Activated CD4-positive, alpha-beta memory T cell treated with anti-CD3 and anti-CD28 coated beads, Interleukin-2, amount 10 ng/mL, durations not matched to agents 7 days and 5 days (primary cell): ENCODE results near the gene TTC28. TPM values are rescaled to one million over a fixed set of nuclear protein-coding genes. Genes with fewer than 3 reads are reported as not detected.
"Not testable (repeated sequence)": the region's sequence is repeated elsewhere in the genome, so short reads cannot be mapped to it uniquely, and the experiment has no call there.

Experiments
- CTCF ChIA-PET: fragments of 350-600 bp; sonication (Branson Sonifier 250); formaldehyde crosslinking; loops from one replicate; lab custom pipeline; 2021; ENCODE audit warnings: antibody characterized with exemption, inconsistent platforms; lab: Charles Lee
- POLR2A ChIA-PET: fragments of 350-600 bp; sonication (Branson Sonifier 250); formaldehyde crosslinking; loops from one replicate; lab custom pipeline; 2021; ENCODE audit warnings: antibody characterized with exemption; lab: Charles Lee
- DNase-seq: peaks from one replicate; pipeline ENCODE4 v3.0.0-alpha.2; 2020
- H3K27ac Mint-ChIP-seq: one replicate; pipeline ENCODE4 v1.8.0; 2021; ENCODE audit warnings: mild to moderate bottlenecking, mixed read lengths
- H3K27me3 Mint-ChIP-seq: one replicate; pipeline ENCODE4 v1.8.0; 2021; ENCODE audit warnings: mixed read lengths
- H3K36me3 Mint-ChIP-seq: one replicate; pipeline ENCODE4 v1.8.0; 2021; ENCODE audit warnings: low read depth, mixed read lengths
- H3K4me1 Mint-ChIP-seq: one replicate; pipeline ENCODE4 v1.8.0; 2021; ENCODE audit warnings: mixed read lengths
- H3K4me3 Mint-ChIP-seq: one replicate; pipeline ENCODE4 v1.8.0; 2021; ENCODE audit warnings: mild to moderate bottlenecking, mixed read lengths
- H3K9me3 Mint-ChIP-seq: one replicate; pipeline ENCODE4 v1.8.0; 2021; ENCODE audit warnings: mixed read lengths
- total RNA-seq, 2 experiments: library from RNA; stranded (reverse); gene quantifications; one replicate each; pipeline ENCODE4 v1.2.3, GENCODE V29; 2021

The TTC28 gene
- total RNA-seq, 2 experiments from 2014 or later = 0.93 to 1.4 TPM

DNA sequence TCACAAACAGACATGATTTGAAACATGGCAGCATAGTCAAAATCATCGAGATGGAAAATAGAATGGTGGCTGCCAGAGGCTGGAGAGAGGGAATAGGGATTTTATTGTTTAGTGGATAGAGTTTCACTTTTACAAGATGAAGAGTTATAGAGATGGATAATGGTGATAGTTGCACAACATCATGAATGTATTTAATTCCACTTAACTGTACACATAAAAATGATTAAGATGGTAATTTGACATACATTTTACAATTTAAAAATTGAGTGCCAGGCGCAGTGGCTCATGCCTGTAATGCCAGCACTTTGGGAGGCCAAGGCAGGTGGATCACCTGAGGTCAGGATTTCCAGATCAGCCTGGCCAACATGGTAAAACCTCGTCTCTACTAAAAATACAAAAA is 21.2 kb downstream of the TTC28 start:
- H3K27ac Mint-ChIP-seq = no peak overlapping the region
- DNase-seq = no peak
- CTCF ChIA-PET = no interaction called here
- no peaks in the 10 kb centered on the region for H3K9me3 Mint-ChIP-seq
- POLR2A ChIA-PET = no interaction called here
- H3K4me3 Mint-ChIP-seq = no peak overlapping the region
- no peaks in the 10 kb centered on the region for H3K4me1 Mint-ChIP-seq
- H3K27me3 Mint-ChIP-seq = peaks cover 47% of the 10 kb centered on the region
- no peaks in the 10 kb centered on the region for H3K36me3 Mint-ChIP-seq

DNA sequence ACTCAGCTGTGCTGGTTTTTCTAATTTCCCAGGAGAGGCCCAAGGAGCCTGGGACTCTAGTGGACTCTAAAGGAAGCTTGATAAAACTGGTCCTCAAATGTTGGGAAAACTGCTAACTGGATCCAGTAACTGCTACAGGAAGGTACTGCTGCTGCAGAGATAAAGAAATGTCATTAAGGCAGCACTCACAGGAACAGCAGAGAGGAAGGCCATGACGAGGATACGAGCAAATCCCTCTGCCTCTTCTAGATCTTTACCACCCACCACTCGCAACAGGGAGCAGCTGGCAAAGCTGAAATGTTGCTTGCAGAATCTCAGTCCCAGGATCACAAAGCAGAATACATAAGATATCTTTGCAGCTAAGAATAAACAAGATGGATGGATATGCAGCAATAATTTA is 23.5 kb downstream of the TTC28 start:
- H3K36me3 Mint-ChIP-seq = no peaks in the 10 kb centered on the region
- no peaks in the 10 kb centered on the region for H3K9me3 Mint-ChIP-seq
- CTCF ChIA-PET = no interaction called here
- POLR2A ChIA-PET = no interaction called here
- no peak for DNase-seq
- peaks cover 52% of the 10 kb centered on the region for H3K27me3 Mint-ChIP-seq
- H3K4me1 Mint-ChIP-seq = no peaks in the 10 kb centered on the region
- H3K4me3 Mint-ChIP-seq = no peak overlapping the region
- H3K27ac Mint-ChIP-seq = no peak overlapping the region

DNA sequence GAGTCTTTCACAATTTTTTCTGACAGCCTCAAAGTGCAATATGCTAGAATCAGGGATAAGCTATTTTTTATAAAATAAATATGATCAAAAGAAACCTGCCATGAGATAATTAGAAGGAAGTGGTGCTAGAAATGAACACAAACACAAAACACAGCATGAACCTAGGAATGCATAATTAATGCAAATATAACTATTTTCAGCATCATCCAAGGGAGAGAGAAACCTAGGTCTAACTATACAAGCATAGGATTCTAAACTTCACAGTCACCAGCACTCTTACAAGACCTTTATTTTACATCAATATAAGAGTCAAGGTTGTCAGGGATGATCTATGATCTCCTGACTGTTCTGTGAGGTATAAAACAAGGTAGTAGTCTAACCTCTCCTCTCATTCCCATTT is 29.2 kb downstream of the TTC28 start:
- no peak overlapping the region for H3K4me3 Mint-ChIP-seq
- H3K4me1 Mint-ChIP-seq = no peaks in the 10 kb centered on the region
- no peak for DNase-seq
- H3K9me3 Mint-ChIP-seq = no peaks in the 10 kb centered on the region
- H3K36me3 Mint-ChIP-seq = no peaks in the 10 kb centered on the region
- H3K27ac Mint-ChIP-seq = no peak overlapping the region
- H3K27me3 Mint-ChIP-seq = peaks cover 60% of the 10 kb centered on the region
- ChIA-PET POLR2A (interaction anchor here (0.6 kb wide), 1 partner anchor 467 kb away, joined by 3 read pairs; no protein-coding TSS in a partner anchor), CTCF (no interaction called here)

DNA sequence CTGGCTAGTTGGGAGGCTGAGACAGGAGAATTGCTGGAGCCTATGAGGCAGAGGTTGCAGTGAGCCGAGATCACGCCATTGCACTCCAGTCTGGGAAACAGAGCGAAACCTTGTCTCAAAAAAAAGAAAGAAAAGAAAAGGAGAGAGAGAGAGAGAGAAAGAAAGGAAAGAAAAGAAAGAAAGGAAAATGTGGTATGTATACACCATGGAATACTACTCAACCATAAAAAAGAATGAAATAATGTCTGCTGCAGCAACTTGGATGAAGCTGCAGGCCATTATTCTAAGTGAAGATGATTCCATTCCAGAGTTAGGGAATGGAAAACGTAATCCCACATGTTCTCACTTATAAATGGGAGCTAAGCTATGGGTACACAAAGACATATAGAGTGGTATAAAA is 30.8 kb downstream of the TTC28 start:
- Mint-ChIP-seq H3K36me3 (no peaks in the 10 kb centered on the region), H3K27ac (no peak overlapping the region), H3K9me3 (no peaks in the 10 kb centered on the region), H3K4me3 (no peak overlapping the region), H3K27me3 (peaks cover 54% of the 10 kb centered on the region), H3K4me1 (no peaks in the 10 kb centered on the region)
- DNase-seq = no peak
- CTCF ChIA-PET = no interaction called here
- POLR2A ChIA-PET = no interaction called here

DNA sequence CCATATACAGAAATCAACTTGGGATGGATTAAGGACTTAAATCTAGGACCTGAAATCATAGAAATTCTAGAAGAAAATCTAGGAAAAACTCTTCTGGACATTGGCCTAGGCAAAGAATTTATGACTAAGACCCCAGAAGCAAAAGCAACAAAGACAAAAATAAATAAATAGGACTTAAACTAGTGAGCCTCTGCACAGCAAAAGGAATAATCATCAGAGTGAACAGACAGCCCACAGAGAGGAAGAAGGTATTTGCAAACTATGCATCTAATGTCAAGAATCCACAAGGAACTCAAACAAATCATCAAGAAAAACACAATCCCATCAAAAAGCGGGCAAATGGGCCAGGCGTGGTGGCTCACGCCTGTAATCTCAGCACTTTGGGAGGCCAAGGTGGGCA is 32.4 kb downstream of the TTC28 start:
- no peak overlapping the region for H3K27ac Mint-ChIP-seq
- DNase-seq = no peak
- H3K27me3 Mint-ChIP-seq = peaks cover 52% of the 10 kb centered on the region
- H3K36me3 Mint-ChIP-seq = no peaks in the 10 kb centered on the region
- ChIA-PET CTCF (no interaction called here), POLR2A (no interaction called here)
- H3K4me1 Mint-ChIP-seq = no peaks in the 10 kb centered on the region
- H3K9me3 Mint-ChIP-seq = no peaks in the 10 kb centered on the region
- H3K4me3 Mint-ChIP-seq = no peak overlapping the region

DNA sequence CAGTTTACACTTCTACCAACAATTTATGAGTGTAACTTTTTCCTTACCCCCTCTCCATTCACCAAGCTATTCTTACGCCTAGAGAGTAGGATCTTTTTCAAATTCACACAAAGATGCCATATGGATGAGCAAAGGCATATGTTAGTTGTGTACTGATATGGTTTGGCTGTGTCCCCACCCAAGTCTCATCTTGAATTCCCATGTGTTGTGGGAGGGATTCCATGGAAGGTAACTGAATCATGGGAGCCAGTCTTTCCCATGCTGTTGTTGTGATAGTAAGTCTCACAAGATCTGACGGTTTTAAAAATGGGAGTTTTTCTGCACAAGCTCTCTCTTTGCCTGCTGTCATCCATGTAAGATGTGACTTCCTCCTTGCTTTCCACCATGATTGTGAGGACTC is 40.3 kb downstream of the TTC28 start:
- no peaks in the 10 kb centered on the region for H3K36me3 Mint-ChIP-seq
- DNase-seq = no peak
- ChIA-PET POLR2A (no interaction called here), CTCF (no interaction called here)
- peaks cover 40% of the 10 kb centered on the region for H3K27me3 Mint-ChIP-seq
- H3K4me3 Mint-ChIP-seq = no peak overlapping the region
- H3K27ac Mint-ChIP-seq = no peak overlapping the region
- no peaks in the 10 kb centered on the region for H3K4me1 Mint-ChIP-seq
- no peaks in the 10 kb centered on the region for H3K9me3 Mint-ChIP-seq

DNA sequence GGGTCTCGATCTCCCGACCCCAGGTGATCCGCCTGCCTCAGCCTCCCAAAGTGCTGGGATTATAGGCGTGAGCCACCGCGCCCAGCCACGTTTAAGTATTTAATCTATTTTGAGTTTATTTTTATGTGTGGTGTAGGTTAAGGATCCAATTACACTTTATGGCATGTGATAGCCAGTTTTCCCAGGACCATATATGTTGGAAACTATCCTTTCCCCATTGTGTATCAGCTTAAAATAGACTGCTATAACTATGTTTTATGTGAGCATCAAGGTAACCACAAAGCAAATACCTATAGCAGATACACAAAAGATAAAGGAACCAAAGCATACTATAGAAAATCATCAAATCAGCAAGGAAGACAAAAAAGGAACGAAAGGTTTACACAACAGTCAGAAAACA is 42.4 kb downstream of the TTC28 start:
- Mint-ChIP-seq H3K36me3 (no peaks in the 10 kb centered on the region), H3K4me1 (no peaks in the 10 kb centered on the region), H3K9me3 (no peaks in the 10 kb centered on the region), H3K27me3 (peaks cover 43% of the 10 kb centered on the region), H3K27ac (no peak overlapping the region), H3K4me3 (no peak overlapping the region)
- ChIA-PET CTCF (no interaction called here), POLR2A (interaction anchor here (1.1 kb wide), 1 partner anchor 104 kb away, joined by 3 read pairs; no protein-coding TSS in a partner anchor)
- no peak for DNase-seq

DNA sequence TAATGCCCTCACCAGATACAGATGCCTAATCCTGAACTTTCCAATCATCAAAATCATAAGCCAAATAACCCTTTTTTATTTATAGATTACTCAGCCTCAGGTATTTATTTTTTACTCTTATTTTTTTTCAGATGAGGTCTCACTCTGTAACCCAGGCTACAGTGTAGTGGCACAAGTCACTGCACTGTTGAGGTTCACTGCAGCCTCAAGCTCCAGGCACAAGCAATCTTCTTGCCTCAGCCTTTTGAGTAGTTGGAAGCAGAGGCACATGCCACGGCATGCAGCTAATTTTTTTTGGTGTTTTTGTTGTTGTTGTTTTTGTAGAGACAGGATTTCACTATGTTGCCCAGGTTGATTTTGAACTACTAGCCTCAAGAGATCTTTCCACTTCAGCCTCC is 49.5 kb downstream of the TTC28 start:
- DNase-seq = no peak
- no peaks in the 10 kb centered on the region for H3K36me3 Mint-ChIP-seq
- POLR2A ChIA-PET = no interaction called here
- peaks cover 51% of the 10 kb centered on the region for H3K27me3 Mint-ChIP-seq
- no peak overlapping the region for H3K27ac Mint-ChIP-seq
- CTCF ChIA-PET = no interaction called here
- H3K4me3 Mint-ChIP-seq = no peak overlapping the region
- no peaks in the 10 kb centered on the region for H3K4me1 Mint-ChIP-seq
- no peaks in the 10 kb centered on the region for H3K9me3 Mint-ChIP-seq

DNA sequence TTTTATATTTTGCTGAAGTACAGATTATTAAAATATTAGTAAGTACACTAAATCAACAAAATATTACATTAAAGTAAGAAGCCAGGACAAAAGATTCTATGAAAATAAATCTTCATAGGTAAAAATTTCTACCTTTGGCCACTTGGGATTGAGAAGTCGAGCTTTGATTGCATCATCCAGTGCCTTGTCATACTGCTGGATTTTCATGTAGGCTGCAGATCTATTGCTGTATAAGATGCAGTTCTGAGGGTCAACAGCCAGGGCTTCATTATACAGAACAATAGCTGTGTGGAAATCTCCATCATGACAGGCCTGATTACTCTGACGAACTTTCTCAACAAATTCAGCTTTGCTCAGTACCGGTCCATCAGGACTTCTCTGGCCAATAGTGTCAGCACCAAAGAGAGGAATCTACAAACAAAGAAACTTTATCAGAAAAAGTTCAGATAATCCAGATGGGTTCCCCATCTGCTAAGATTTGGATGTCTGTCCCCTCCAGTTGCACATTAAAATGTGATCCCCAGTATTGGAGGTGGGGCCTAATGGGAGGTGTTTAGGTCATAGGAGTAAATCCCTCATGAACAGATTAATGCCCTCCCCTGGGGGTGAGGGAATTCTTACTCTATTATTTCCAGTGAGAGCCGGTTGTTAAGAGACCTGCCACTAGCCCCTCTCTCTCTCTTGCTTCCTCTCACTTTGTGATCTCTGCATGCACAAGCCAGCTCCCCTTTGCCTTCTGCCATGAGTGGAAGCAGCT is 50.0 kb downstream of the TTC28 start:
- H3K4me3 Mint-ChIP-seq = no peak overlapping the region
- no peak for DNase-seq
- no peak overlapping the region for H3K27ac Mint-ChIP-seq
- no peaks in the 10 kb centered on the region for H3K36me3 Mint-ChIP-seq
- POLR2A ChIA-PET = no interaction called here
- no peaks in the 10 kb centered on the region for H3K4me1 Mint-ChIP-seq
- H3K9me3 Mint-ChIP-seq = no peaks in the 10 kb centered on the region
- CTCF ChIA-PET = no interaction called here
- H3K27me3 Mint-ChIP-seq = peaks cover 53% of the 10 kb centered on the region

DNA sequence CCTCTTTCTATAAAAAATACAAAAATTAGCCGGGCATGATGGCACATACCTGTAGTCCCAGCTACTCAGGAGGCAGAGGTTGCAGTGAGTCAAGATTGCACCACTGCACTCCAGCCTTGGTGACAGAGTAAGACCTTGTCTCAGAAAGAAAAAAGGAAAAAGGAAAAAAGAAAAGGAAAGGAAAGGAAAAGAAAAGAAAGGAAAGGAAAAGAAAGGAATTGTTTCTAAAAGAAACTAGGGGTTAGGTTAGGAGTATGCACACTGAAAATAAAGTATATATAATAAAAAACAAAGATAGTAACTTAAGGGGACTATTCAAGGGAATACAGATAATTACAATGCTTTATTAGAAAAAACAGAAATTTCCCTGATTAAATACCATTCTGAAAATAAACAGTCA is 50.9 kb downstream of the TTC28 start:
- CTCF ChIA-PET = no interaction called here
- H3K27me3 Mint-ChIP-seq = peaks cover 54% of the 10 kb centered on the region
- H3K27ac Mint-ChIP-seq = no peak overlapping the region
- H3K4me3 Mint-ChIP-seq = no peak overlapping the region
- H3K4me1 Mint-ChIP-seq = no peaks in the 10 kb centered on the region
- H3K9me3 Mint-ChIP-seq = no peaks in the 10 kb centered on the region
- POLR2A ChIA-PET = no interaction called here
- no peak for DNase-seq
- H3K36me3 Mint-ChIP-seq = no peaks in the 10 kb centered on the region

DNA sequence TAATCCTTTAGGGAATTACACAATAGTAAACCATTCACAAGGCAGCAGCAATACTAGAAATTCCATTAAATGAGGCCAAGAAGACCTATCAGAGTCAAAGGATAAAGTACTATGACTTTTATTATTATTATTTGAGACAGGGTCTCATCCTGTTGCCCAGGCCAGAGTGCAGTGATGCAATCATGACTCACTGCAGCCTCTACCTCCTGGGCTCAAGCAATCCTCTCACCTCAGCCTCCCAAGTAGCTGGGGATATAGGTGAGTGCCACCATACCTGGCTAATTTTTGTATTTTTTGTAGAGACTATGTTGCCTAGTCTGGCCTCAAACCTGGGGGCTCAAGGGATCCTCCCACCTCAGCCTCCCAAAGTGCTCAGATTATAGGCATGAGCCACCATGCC is 51.8 kb downstream of the TTC28 start:
- CTCF ChIA-PET = no interaction called here
- H3K36me3 Mint-ChIP-seq = no peaks in the 10 kb centered on the region
- POLR2A ChIA-PET = no interaction called here
- DNase-seq = no peak
- no peak overlapping the region for H3K4me3 Mint-ChIP-seq
- H3K9me3 Mint-ChIP-seq = no peaks in the 10 kb centered on the region
- H3K4me1 Mint-ChIP-seq = no peaks in the 10 kb centered on the region
- no peak overlapping the region for H3K27ac Mint-ChIP-seq
- peaks cover 52% of the 10 kb centered on the region for H3K27me3 Mint-ChIP-seq

DNA sequence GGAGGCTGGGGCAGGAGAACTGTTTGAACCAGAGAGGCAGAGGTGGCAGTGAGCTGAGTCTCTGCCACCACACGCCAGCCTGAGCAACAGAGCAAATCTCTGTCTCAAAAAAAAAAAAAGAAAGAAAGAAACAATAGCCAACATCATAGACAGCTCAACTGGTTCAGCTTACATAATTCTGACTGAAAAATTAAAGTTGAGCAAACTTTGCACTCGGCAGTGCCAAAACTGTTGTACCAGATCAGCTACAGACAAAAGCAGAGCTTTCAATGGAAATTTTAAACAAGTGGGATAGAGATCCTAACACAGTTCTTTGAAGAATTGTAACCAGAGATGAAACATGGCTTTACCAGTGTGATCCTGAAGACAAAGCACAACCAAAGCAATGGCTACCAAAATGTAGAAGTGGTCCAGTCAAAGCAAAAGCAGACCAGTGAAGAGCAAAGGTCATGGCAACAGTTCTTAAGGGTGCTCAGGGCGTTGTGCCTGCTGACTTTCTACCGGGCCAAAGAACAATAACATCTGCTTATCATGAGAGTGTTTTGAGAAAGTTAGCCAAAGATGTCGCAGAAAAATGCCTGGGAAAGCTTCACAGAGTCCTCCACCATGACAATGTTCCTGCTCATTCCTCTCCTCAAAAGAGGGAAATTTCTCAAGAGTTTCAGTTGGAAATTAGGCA is 59.3 kb downstream of the TTC28 start:
- H3K36me3 Mint-ChIP-seq = no peaks in the 10 kb centered on the region
- POLR2A ChIA-PET = no interaction called here
- H3K4me3 Mint-ChIP-seq = no peak overlapping the region
- no peaks in the 10 kb centered on the region for H3K4me1 Mint-ChIP-seq
- CTCF ChIA-PET = no interaction called here
- H3K9me3 Mint-ChIP-seq = no peaks in the 10 kb centered on the region
- H3K27ac Mint-ChIP-seq = no peak overlapping the region
- peaks cover 46% of the 10 kb centered on the region for H3K27me3 Mint-ChIP-seq
- no peak for DNase-seq

DNA sequence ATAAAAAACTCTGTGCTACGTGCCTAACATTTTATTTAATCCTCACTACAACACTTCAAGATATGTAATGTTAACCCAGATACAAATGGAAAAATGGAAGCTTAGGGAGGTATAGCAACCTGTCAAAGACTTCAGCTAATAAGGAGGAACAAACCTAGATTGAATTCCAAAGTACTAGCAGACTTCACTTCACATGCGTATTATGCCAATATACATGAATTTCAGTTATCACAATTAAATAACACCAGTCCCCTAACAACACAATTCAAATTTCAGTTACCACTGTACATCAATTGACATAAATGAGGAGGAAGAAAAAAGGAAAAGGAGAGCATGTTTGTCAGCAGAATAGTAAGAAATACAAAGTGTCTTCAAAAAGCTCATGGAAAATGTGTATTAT is 60.4 kb downstream of the TTC28 start:
- DNase-seq = no peak
- Mint-ChIP-seq H3K4me1 (no peaks in the 10 kb centered on the region), H3K27me3 (peaks cover 46% of the 10 kb centered on the region), H3K4me3 (no peak overlapping the region), H3K27ac (no peak overlapping the region), H3K9me3 (no peaks in the 10 kb centered on the region), H3K36me3 (no peaks in the 10 kb centered on the region)
- CTCF ChIA-PET = no interaction called here
- POLR2A ChIA-PET = no interaction called here

DNA sequence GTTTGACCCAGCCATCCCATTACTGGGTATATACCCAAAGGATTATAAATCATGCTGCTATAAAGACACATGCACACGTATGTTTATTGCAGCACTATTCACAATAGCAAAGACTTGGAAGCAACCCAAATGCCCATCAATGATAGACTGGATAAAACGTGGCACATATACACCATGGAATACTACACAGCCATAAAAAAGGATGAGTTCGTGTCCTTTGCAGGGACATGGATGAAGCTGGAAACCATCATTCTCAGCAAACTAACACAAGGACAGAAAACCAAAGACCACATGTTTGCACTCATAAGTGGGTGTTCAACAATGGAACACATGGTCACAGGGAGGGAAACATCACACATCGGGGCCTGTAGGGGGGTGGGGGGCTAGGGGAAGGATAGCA is 64.2 kb downstream of the TTC28 start:
- H3K4me3 Mint-ChIP-seq, H3K4me1 Mint-ChIP-seq, H3K9me3 Mint-ChIP-seq, POLR2A ChIA-PET, H3K27ac Mint-ChIP-seq, CTCF ChIA-PET, H3K36me3 Mint-ChIP-seq, DNase-seq: not testable (repeated sequence)
- peaks cover 60% of the 10 kb centered on the region for H3K27me3 Mint-ChIP-seq
